CD4-positive, alpha-beta T cell treated with Interleukin-4 for 4 hours (primary cell): ENCODE measurements around the gene GH2.
A peak's percentile ranks its signal among the peaks of the same experiment; 100 is the strongest.
"Not testable (repeated sequence)": the region's sequence is repeated elsewhere in the genome, so short reads cannot be mapped to it uniquely, and the experiment has no call there.

ENCODE experiments used
- DNase-seq: peaks from one replicate; pipeline ENCODE4 v3.0.0-alpha.2; 2020

The GH2 gene

DNA sequence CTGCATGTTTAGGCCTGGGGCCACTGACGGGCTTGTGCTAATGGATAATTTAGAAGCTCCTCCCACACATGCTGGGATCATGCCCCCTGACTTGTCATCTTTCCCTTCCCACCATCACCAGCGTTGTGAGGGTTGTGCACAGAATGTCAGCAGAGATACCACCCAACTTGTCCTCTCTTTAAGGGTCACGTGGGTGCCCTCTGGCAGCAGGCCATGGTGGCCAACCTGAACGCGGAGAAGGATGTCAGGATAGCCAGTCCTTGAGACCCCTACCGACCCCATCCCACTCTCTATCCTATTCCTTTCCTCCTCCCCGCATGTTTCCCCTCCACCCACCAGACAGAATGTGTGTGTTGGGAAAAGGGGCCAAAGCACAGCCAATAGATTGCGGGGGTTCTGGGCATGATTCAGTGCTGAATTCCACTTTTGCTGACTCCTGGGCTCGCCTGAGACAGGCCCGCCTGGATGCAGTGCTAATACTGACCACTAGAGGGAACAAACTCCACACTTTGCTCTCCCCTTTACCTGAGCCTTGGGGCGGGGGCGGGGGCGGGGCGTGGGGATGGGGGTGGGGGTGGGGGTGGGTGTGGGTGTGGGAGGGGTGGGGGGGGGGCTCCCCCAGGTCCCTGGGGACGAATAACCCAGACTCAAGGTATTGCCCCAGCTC lies at the start of gene GH2:
TSS of gene GH2 (minus strand) at position 10 of the 667 bp plus-strand sequence. CDS start 143 bp downstream, outside the sequence.
- DNase-seq: peak; percentile 51

DNA sequence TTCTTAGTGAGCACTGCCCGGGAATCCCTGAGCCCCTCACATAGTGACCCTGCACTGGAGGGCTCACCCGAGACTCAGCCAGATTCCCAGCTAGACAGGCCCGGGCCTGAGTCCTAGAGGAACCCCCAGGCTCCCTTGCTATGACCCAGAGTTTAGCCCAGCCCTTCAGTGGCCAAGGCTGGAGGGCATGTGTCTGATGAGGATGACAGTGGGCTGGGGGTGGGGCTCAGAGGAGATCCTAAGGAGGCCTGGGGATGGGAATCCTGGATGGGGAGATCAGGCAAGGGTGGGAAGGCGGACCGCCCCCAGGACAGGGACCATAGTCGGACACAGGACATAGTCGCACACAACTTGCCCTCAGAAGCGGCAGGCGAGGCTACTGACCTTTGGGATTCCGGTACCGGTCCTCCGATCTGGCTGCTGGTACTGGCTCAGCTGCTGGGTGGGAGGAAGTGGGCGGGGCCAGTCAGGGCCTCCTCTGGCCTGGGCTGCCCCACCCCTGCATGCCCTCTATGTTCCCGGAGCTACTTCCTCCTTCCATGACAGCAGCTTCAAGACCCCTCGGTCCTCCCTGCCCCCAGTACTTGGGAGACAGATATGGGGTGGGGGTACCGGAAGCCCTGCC lies 49.3 kb upstream of the GH2 start:
- DNase-seq: peak; percentile 57

- DNase-seq: no peak
Measured at GRCh38 chr17:63929860-63930766, 48.4 kb upstream of the GH2 start.

GRCh38 chr17:63928966-63929695 lies 47.4 kb upstream of the GH2 start:
- DNase-seq: no peak

- no peak for DNase-seq
Measured at GRCh38 chr17:63928172-63928666, 46.5 kb upstream of the GH2 start.

- no peak for DNase-seq
Measured at GRCh38 chr17:63927464-63928171, 45.9 kb upstream of the GH2 start.

DNA sequence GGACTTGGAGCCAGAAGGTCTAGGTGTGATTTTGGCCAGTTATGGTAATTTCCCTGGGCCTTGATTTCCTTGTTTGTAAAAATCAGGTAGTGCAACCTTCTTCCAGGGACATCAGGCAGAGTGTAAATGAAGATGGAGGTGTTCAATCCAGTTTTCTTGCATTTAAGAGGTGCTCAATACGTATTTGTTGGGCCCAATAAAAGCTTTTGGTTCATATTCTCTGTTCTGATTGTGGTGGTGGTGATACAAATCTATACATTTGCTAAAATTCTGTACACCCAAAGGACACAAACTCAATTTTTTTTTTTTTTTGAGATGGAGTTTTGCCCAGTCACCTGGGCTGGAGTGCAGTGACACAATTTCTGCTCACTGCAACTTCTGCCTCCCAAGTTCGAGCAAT lies 44.4 kb upstream of the GH2 start:
- no peak for DNase-seq

DNA sequence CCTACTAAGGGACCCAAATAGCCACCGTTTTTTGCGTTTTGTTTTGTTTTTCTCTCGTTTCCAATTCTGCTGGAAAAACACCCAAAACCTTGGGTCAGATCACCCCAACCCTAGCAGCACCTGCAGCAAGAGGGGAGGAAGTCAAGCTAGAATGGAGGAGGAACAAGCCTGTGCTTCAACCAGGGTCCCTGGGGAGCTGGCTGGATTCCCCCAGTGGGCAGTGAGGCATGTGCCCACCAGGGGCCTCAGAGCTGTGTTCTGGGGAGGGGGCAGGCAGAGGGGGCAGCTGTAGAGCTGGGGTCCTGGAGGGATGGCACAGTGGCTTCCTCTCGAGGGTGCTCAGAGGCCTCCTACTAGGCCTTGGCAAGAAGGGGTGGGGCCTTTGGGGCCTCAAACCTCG lies 43.9 kb upstream of the GH2 start:
- no peak for DNase-seq

GRCh38 chr17:63922402-63922801 lies 40.7 kb upstream of the GH2 start:
- DNase-seq: not testable (repeated sequence)

DNA sequence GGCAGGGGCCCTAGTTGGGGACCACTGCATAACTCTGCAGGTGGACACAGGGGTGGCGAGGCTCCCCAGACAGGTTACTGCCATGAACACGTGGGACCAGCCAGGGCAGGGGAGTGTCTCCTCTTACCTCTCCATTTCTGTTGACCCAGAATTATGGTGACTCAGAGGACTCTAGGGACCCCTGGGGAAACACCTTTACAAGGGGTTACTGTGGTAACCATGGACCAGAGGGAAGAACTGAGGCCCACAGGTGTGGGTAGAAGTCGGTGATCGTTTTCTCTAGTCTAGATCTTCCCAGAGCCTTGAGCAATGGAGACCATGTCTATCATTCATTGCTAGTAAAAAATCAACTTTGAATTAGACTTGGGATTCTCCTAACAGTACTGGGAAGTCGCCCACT lies 39.0 kb upstream of the GH2 start:
- DNase-seq: not testable (repeated sequence)

GRCh38 chr17:63920050-63920449 lies 38.3 kb upstream of the GH2 start:
- not testable (repeated sequence) for DNase-seq

GRCh38 chr17:63919311-63919723 lies 37.6 kb upstream of the GH2 start:
- DNase-seq: peak; percentile 79

- not testable (repeated sequence) for DNase-seq
Measured at GRCh38 chr17:63918789-63919305, 37.1 kb upstream of the GH2 start, which contains the start of gene GH1. GH1 (minus strand) TSS chr17:63918839; CDS start chr17:63918776, 63 bp downstream.

GRCh38 chr17:63918305-63918704 lies 36.6 kb upstream of the GH2 start:
- no peak for DNase-seq

GRCh38 chr17:63917646-63918045 lies 35.9 kb upstream of the GH2 start:
- no peak for DNase-seq

GRCh38 chr17:63917206-63917605 lies 35.5 kb upstream of the GH2 start:
- not testable (repeated sequence) for DNase-seq

GRCh38 chr17:63916566-63917185 lies 34.9 kb upstream of the GH2 start:
- no peak for DNase-seq

DNA sequence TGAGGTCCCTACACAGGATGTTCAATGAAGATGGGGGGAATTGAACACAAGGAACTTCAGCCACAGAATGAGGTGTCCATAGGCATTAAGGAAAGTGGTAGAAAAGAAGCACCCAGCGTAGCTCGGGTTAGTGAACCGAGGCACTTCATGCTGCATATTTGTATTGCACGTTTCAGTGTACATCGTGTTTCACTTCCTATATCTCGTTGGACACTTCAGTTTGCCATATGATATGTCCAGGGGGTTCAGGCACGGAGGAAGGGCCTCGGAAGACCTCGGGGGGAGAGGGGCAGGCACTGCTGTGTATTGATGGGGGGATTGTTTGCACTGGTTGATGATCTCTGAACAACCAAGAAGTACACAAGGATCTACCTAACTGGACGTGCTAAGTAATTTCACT lies 34.0 kb upstream of the GH2 start:
- DNase-seq: not testable (repeated sequence)

GRCh38 chr17:63914471-63914870 lies 32.7 kb upstream of the GH2 start:
- no peak for DNase-seq

GRCh38 chr17:63911657-63912100 lies 29.9 kb upstream of the GH2 start:
- DNase-seq: peak; percentile 51

GRCh38 chr17:63911041-63911635 lies 29.4 kb upstream of the GH2 start, which contains the start of gene CSHL1:
CSHL1 (minus strand) TSS chr17:63911258; CDS start chr17:63911196, 62 bp downstream.
- no peak for DNase-seq
